ENCODE data around the gene GABRB2. TPM values are rescaled to one million over a fixed set of nuclear protein-coding genes. Genes with fewer than 3 reads are reported as not detected.

GABRB2 gene
- total RNA-seq, 1 experiment from 2014 or later, result not detected

DNA sequence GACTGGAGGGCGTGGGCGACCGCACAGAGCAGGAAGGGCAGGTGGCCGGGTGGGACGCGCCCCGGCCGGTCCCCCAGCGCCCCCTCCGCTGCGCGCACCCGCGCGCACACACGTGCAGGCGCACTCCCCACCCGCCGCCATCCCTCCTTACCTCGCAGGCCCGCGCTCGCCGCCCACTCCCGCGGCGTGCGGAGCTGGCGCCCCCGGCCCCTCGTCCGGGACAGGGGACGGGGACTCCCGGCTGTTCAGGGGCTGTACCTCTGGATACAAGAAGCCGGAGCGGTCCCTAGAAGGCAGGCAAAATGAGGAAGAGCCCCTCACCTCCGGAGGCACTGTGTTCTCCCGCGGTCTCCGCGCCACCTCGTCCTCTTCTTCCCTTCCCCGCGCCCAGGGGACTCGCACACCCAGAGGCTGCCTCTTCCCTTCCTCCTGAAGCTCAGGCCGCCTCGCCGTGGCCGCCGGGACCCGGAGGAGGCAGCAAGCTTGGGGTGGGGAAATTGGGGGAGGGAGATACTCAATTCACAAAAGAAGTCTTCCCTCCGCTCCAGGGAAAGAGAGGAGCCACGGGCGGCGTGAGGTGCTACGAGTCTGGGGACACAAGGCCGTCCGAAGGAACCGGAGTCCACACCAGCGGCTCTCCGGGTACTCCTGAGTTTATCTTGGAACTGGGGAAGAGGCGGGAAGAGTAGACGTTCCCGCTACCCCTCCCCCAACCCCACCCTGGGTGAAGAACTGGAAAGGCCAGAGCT is 1.4 kb upstream of the GABRB2 start:
- ATAC-seq (peak; percentile 53), DNase-seq (ENCODE audit: low read depth, low spot score) (no peak)
- TF ChIP-seq TCF7L2 (IDR thresholded peaks at IDR 0.05; ENCODE audit: low read depth, low read length), result no peak
- in situ Hi-C loops (cut with HindIII; ENCODE audit: low pct_unique_long_range_greater_than_20kb, low sequenced_read_pairs) (no loop called here), intact Hi-C loops (cut with micrococcal nuclease; ENCODE audit: unreplicated experiment) (no loop called here)
- peaks cover 3% of the 10 kb centered on the region; the same call in 1 of the 2 replicates for H3K4me1 ChIP-seq (ENCODE audit: control insufficient read depth, insufficient read depth, low read length)
- H3K27ac ChIP-seq (ENCODE audit: low read length), result no peak overlapping the region
- ChIA-PET CTCF (no interaction called here), POLR2A (no interaction called here)
- H3K9me3 ChIP-seq (ENCODE audit: control insufficient read depth, insufficient read depth, low read depth, low read length), result no peaks in the 10 kb centered on the region
- no TSS peak for BruUV-seq (replicated peaks)
- H3K36me3 ChIP-seq (ENCODE audit: control insufficient read depth, insufficient read depth, low read length), result no peaks in the 10 kb centered on the region
- peaks cover 19% of the 10 kb centered on the region for H3K27me3 ChIP-seq (ENCODE audit: control insufficient read depth, insufficient read depth, low read length)
- H3K4me3 ChIP-seq (ENCODE audit: low read depth in 2 of 2, low read length in 2 of 2), result peak overlapping the region; percentile 6 to 48; a peak in 2 of 4 replicates

DNA sequence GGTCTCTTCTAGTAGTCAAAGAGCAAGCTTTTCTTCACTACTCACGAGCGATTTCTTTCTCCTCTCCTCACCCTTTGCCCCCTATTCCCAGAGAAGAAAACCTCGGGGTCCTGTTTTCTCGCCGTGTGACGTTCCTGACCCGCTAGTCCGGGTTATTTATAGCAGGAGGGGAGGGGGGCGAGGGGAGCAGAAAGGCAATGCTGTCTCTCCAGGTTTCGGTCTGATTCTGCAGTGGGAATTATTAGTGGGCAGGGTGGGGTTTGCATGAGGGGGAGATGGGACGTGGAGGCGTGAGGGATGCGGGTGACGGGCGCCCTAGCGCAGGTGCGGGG is 847 bp upstream of the GABRB2 start:
- no peak for ATAC-seq
- ChIA-PET CTCF (no interaction called here), POLR2A (no interaction called here)
- in situ Hi-C loops (cut with HindIII; ENCODE audit: low pct_unique_long_range_greater_than_20kb, low sequenced_read_pairs), result no loop called here
- Histone ChIP-seq H3K9me3 (ENCODE audit: control insufficient read depth, insufficient read depth, low read depth, low read length) (no peaks in the 10 kb centered on the region), H3K36me3 (ENCODE audit: control insufficient read depth, insufficient read depth, low read length) (no peaks in the 10 kb centered on the region), H3K27ac (ENCODE audit: low read length) (no peak overlapping the region), H3K27me3 (ENCODE audit: control insufficient read depth, insufficient read depth, low read length) (peaks cover 19% of the 10 kb centered on the region), H3K4me3 (ENCODE audit: low read depth in 2 of 2, low read length in 2 of 2) (peak overlapping the region; percentile 6 to 48; a peak in 2 of 4 replicates), H3K4me1 (ENCODE audit: control insufficient read depth, insufficient read depth, low read length) (peaks cover 3% of the 10 kb centered on the region; the same call in 1 of the 2 replicates)
- TF ChIP-seq TCF7L2 (IDR thresholded peaks at IDR 0.05; ENCODE audit: low read depth, low read length), result no peak
- no peak for TF ChIP-seq SIN3A (IDR thresholded peaks at IDR 0.05; ENCODE audit: borderline replicate concordance, insufficient read depth, low read depth, low read length)
- TF ChIP-seq, protein P1, sequence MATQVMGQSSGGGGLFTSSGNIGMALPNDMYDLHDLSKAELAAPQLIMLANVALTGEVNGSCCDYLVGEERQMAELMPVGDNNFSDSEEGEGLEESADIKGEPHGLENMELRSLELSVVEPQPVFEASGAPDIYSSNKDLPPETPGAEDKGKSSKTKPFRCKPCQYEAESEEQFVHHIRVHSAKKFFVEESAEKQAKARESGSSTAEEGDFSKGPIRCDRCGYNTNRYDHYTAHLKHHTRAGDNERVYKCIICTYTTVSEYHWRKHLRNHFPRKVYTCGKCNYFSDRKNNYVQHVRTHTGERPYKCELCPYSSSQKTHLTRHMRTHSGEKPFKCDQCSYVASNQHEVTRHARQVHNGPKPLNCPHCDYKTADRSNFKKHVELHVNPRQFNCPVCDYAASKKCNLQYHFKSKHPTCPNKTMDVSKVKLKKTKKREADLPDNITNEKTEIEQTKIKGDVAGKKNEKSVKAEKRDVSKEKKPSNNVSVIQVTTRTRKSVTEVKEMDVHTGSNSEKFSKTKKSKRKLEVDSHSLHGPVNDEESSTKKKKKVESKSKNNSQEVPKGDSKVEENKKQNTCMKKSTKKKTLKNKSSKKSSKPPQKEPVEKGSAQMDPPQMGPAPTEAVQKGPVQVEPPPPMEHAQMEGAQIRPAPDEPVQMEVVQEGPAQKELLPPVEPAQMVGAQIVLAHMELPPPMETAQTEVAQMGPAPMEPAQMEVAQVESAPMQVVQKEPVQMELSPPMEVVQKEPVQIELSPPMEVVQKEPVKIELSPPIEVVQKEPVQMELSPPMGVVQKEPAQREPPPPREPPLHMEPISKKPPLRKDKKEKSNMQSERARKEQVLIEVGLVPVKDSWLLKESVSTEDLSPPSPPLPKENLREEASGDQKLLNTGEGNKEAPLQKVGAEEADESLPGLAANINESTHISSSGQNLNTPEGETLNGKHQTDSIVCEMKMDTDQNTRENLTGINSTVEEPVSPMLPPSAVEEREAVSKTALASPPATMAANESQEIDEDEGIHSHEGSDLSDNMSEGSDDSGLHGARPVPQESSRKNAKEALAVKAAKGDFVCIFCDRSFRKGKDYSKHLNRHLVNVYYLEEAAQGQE (IDR thresholded peaks at IDR 0.05; ENCODE audit: insufficient read depth in 1 of 2, low read depth in 2 of 2, low read length in 1 of 2), result no peak
- TF ChIP-seq, protein P2, sequence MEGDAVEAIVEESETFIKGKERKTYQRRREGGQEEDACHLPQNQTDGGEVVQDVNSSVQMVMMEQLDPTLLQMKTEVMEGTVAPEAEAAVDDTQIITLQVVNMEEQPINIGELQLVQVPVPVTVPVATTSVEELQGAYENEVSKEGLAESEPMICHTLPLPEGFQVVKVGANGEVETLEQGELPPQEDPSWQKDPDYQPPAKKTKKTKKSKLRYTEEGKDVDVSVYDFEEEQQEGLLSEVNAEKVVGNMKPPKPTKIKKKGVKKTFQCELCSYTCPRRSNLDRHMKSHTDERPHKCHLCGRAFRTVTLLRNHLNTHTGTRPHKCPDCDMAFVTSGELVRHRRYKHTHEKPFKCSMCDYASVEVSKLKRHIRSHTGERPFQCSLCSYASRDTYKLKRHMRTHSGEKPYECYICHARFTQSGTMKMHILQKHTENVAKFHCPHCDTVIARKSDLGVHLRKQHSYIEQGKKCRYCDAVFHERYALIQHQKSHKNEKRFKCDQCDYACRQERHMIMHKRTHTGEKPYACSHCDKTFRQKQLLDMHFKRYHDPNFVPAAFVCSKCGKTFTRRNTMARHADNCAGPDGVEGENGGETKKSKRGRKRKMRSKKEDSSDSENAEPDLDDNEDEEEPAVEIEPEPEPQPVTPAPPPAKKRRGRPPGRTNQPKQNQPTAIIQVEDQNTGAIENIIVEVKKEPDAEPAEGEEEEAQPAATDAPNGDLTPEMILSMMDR (IDR thresholded peaks at IDR 0.05), result no peak
- no peak for TF ChIP-seq POLR2AphosphoS5 (IDR thresholded peaks at IDR 0.05; ENCODE audit: low read depth, low read length)
- DNase-seq (ENCODE audit: low read depth, low spot score), result no peak
- intact Hi-C loops (cut with micrococcal nuclease; ENCODE audit: unreplicated experiment), result no loop called here
- BruUV-seq (replicated peaks), result no TSS peak

DNA sequence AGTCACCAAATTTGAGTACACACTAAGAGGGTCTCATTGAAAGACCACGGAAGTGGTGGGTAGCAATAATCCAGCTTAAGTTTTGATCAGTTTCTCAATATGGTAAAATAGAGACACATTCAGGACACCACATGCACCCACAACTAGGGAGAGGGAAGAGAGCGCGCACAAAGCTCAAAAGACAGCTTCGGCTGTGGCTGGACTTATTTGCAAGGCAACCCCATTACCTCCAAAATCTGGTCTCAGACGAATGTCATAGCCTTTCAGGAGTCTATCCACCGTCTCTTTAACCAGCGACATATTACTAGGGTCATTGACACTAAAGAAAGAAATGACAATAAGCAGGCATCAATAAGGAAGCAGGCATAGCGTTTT is 443 bp downstream of the GABRB2 start:
- no peak for DNase-seq (ENCODE audit: low read depth, low spot score)
- Histone ChIP-seq H3K4me1 (ENCODE audit: control insufficient read depth, insufficient read depth, low read length) (peaks cover 3% of the 10 kb centered on the region; the same call in 1 of the 2 replicates), H3K9me3 (ENCODE audit: control insufficient read depth, insufficient read depth, low read depth, low read length) (no peaks in the 10 kb centered on the region), H3K27ac (ENCODE audit: low read length) (no peak overlapping the region), H3K36me3 (ENCODE audit: control insufficient read depth, insufficient read depth, low read length) (no peaks in the 10 kb centered on the region), H3K4me3 (ENCODE audit: low read depth in 2 of 2, low read length in 2 of 2) (peak overlapping the region; percentile 25 to 41; a peak in 3 of 4 replicates), H3K27me3 (ENCODE audit: control insufficient read depth, insufficient read depth, low read length) (peaks cover 19% of the 10 kb centered on the region)
- no TSS peak for BruUV-seq (replicated peaks)
- intact Hi-C loops (cut with micrococcal nuclease; ENCODE audit: unreplicated experiment) (no loop called here), in situ Hi-C loops (cut with HindIII; ENCODE audit: low pct_unique_long_range_greater_than_20kb, low sequenced_read_pairs) (no loop called here)
- POLR2A ChIA-PET, result interaction anchor here (0.6 kb wide), 1 partner anchor 71 kb away, joined by 8 read pairs; no protein-coding TSS in a partner anchor
- 0 out of 2 replicates have a peak, but pooled peaks have one; percentile 11 for ATAC-seq
- TF ChIP-seq, protein P2 (IDR thresholded peaks at IDR 0.05), result no peak
- TF ChIP-seq, protein P1 (IDR thresholded peaks at IDR 0.05; ENCODE audit: insufficient read depth in 1 of 2, low read depth in 2 of 2, low read length in 1 of 2), result no peak
- no peak for TF ChIP-seq POLR2AphosphoS5 (IDR thresholded peaks at IDR 0.05; ENCODE audit: low read depth, low read length)
- CTCF ChIA-PET, result no interaction called here

Measured in Panc1 (cell line).